Renal cortical epithelial cell (primary cell): Measurements from ENCODE around the gene KAZN. TPM values are rescaled to one million over a fixed set of nuclear protein-coding genes. Genes with fewer than 3 reads are reported as not detected.

Experiments used
- DNase-seq: peaks from one replicate; pipeline ENCODE4 v3.0.0-alpha.2; 2011; ENCODE audit warnings: low read depth
- total RNA-seq: library from RNA; depleted of rRNA; stranded (reverse); fragments of >200 nt; gene quantifications from 2 replicates; pipeline ENCODE4 v1.2.3, GENCODE V29; 2014

Gene KAZN
- total RNA-seq, 1 donor from 2014 or later = 30.8 TPM

GRCh38 chr1:14825396-14825795, 226.9 kb downstream of the KAZN start:
- DNase-seq = no peak

- DNase-seq = peak; percentile 2
These were observed 227.7 kb downstream of the KAZN start for GRCh38 chr1:14826172-14826636.

- no peak for DNase-seq
These were observed 228.3 kb downstream of the KAZN start for GRCh38 chr1:14826731-14827326.

GRCh38 chr1:14827870-14828269, 229.4 kb downstream of the KAZN start:
- no peak for DNase-seq

- no peak for DNase-seq
These were observed 230.2 kb downstream of the KAZN start for GRCh38 chr1:14828665-14829064.

GRCh38 chr1:14835725-14836124, 237.2 kb downstream of the KAZN start:
- DNase-seq = peak; percentile 29

GRCh38 chr1:14836426-14837140, 238.1 kb downstream of the KAZN start:
- no peak for DNase-seq

GRCh38 chr1:14840374-14840773, 241.9 kb downstream of the KAZN start:
- DNase-seq = no peak

- no peak for DNase-seq
These were observed 243.0 kb downstream of the KAZN start for GRCh38 chr1:14841456-14841855.

- DNase-seq = no peak
These were observed 243.5 kb downstream of the KAZN start for GRCh38 chr1:14841951-14842350.

GRCh38 chr1:14842361-14842760, 243.9 kb downstream of the KAZN start:
- no peak for DNase-seq

GRCh38 chr1:14842891-14843290, 244.4 kb downstream of the KAZN start:
- no peak for DNase-seq

- no peak for DNase-seq
These were observed 245.0 kb downstream of the KAZN start for GRCh38 chr1:14843525-14843924.

GRCh38 chr1:14844356-14844755, 245.9 kb downstream of the KAZN start:
- DNase-seq = no peak

GRCh38 chr1:14844923-14845617, 246.6 kb downstream of the KAZN start:
- DNase-seq = no peak

- DNase-seq = no peak
These were observed 247.4 kb downstream of the KAZN start for GRCh38 chr1:14845851-14846250.

GRCh38 chr1:14846688-14847087, 248.2 kb downstream of the KAZN start:
- no peak for DNase-seq

GRCh38 chr1:14848203-14848602, 249.7 kb downstream of the KAZN start:
- DNase-seq = no peak

- no peak for DNase-seq
These were observed 250.1 kb downstream of the KAZN start for GRCh38 chr1:14848625-14849024.

GRCh38 chr1:14849038-14849437, 250.6 kb downstream of the KAZN start:
- no peak for DNase-seq

- peak; percentile 21 for DNase-seq
These were observed 252.1 kb downstream of the KAZN start for GRCh38 chr1:14850563-14850962.

- DNase-seq = no peak
These were observed 253.3 kb downstream of the KAZN start for GRCh38 chr1:14851760-14852159.

- no peak for DNase-seq
These were observed 253.8 kb downstream of the KAZN start for GRCh38 chr1:14852291-14852690.
